ENCODE data around the gene CHAF1A.
A peak's percentile ranks its signal among the peaks of the same experiment; 100 is the strongest.

The CHAF1A gene

DNA sequence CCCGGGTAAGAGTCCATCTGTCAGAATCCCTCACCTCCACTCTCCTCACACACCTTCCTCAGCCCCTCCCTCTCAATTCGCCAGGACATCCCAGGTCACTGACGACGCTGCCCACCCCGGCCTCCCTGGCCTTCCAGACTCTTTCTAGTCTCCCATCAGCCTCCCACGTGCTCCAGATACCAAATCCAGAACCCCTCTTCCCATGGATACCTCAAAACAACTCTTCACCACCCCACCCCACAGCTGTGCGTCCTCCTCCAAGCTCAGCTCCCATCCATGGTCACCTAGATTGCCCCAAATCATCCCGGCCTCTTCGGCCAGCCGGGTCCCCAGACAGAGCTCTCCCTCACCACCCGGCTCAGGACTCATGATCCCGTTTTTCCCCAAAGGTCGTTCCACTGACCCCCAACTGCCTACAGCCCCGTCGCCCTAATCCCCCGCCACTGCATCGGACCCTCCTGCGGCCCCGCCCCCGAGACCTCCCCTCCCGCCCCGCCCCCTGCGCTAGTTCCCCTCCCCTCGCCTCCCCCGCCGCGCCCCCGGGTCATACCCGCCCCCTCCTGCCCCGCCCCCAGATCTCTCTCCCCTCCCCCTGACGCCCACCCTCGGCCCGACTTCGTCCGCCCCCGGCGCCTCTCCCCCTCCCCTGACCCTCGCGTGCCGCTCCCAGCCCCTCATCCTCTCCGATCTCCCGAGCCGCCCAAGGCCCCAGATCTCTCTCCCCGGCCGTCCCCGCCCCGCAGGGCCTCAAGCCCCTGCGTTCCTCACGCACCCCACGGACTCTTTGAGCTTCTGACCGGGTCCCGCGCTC, 54.6 kb downstream of the CHAF1A start:
- Histone ChIP-seq H3K9me3 (ENCODE audit: control insufficient read depth, low read length) (no peaks in the 10 kb centered on the region), H3K27me3 (replicated peaks; ENCODE audit: control insufficient read depth, insufficient read depth, low read length) (no peaks in the 10 kb centered on the region), H3K4me3 (ENCODE audit: low read length) (peak overlapping the region; percentile 99), H3K9ac (ENCODE audit: low read length) (peak overlapping the region; percentile 99), H3K4me1 (ENCODE audit: control insufficient read depth, insufficient read depth, low read length) (peaks cover 33% of the 10 kb centered on the region), H3K36me3 (ENCODE audit: control insufficient read depth, insufficient read depth, low read length, severe bottlenecking) (peaks cover 17% of the 10 kb centered on the region)
- DNase-seq (ENCODE audit: low read depth) = peak; percentile 85

DNA sequence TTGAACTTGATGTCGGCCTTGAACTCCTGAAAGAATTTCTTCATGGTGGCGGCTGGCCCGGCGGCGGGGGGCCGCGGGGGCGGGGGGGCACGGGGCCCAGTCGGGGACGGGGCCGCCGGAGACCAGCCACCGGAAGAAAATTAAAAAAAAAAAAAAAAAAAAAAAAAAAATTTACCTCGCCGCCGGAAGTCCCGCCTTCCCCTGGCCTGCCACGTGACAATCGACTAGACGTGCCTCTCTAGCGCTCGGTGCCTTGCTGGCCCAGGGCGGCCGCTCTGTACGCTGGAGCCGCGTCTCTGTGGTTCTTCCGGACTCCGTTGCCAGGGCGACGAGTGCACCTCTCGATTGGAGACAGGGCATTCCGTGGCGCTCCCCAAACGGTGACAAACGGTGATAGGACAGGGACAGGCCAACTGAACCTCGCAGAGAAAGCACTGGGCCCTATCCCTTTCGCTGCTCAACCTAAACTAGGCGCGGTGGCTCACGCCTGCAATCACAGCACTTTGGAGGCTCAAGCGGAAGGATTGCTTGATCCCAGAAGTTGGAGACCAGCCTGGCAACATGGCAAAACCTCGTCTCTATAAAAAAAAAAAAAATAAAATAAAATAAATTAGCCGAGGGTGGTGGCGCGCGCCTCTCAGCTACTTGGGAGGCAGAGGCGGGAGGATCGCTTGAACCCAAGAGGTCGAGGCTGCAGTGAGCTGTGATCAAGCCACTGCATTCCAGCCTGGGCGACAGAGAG, 55.4 kb downstream of the CHAF1A start, which contains the start of gene UBXN6:
Gene UBXN6, minus strand, starts transcription at position 141 of the 742 bp plus-strand sequence. Its CDS starts 97 bp downstream, at position 44.
- Histone ChIP-seq H3K9me3 (ENCODE audit: control insufficient read depth, low read length) (no peaks in the 10 kb centered on the region), H3K27me3 (replicated peaks; ENCODE audit: control insufficient read depth, insufficient read depth, low read length) (no peaks in the 10 kb centered on the region), H3K4me3 (ENCODE audit: low read length) (peak within 1 kb of the TSS; percentile 99), H3K9ac (ENCODE audit: low read length) (peak within 1 kb of the TSS; percentile 99), H3K36me3 (ENCODE audit: control insufficient read depth, insufficient read depth, low read length, severe bottlenecking) (peaks cover 9% of the 10 kb centered on the region), H3K4me1 (ENCODE audit: control insufficient read depth, insufficient read depth, low read length) (peaks cover 33% of the 10 kb centered on the region)
- peak; percentile 99 for DNase-seq (ENCODE audit: low read depth)

DNA sequence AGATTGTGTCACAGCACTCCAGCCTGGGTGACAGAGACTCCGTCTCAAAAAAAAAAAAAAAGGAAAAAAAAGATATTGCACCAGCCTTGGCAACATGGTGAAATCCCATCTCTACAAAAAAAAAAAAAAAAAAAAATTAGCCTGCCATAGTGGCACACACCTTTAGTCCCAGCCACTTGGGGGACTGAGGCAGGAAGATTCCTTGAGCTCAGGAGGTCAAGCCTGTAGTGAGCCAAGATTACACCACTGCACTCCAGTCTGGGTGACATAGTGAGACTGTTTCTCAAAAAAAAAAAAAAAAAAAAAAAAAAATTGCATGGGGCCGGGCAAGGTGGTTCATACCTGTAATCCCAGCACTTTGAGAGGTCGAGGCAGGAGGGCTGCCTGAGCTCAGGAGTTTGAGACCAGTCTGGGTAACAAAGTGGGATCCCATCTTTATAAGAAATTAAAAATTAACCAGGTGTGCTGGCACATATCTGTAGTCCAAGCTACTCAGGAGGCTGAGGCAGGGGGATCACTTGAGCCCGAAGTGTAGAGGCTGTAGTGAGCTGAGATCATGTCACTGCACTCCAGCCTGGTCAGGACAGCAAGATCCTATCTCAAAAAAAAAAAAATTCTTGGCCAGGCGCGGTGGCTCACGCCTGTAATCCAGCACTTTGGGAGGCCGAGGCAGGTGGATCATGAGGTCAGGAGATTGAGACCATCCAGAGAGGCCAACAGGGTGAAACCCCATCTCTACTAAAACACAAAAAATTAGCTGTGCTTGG, 62.6 kb downstream of the CHAF1A start:
- Histone ChIP-seq H3K9me3 (ENCODE audit: control insufficient read depth, low read length) (no peaks in the 10 kb centered on the region), H3K27me3 (replicated peaks; ENCODE audit: control insufficient read depth, insufficient read depth, low read length) (no peaks in the 10 kb centered on the region), H3K4me3 (ENCODE audit: low read length) (no peak overlapping the region), H3K36me3 (ENCODE audit: control insufficient read depth, insufficient read depth, low read length, severe bottlenecking) (no peaks in the 10 kb centered on the region), H3K4me1 (ENCODE audit: control insufficient read depth, insufficient read depth, low read length) (no peaks in the 10 kb centered on the region), H3K9ac (ENCODE audit: low read length) (no peak overlapping the region)
- DNase-seq (ENCODE audit: low read depth) = no peak

DNA sequence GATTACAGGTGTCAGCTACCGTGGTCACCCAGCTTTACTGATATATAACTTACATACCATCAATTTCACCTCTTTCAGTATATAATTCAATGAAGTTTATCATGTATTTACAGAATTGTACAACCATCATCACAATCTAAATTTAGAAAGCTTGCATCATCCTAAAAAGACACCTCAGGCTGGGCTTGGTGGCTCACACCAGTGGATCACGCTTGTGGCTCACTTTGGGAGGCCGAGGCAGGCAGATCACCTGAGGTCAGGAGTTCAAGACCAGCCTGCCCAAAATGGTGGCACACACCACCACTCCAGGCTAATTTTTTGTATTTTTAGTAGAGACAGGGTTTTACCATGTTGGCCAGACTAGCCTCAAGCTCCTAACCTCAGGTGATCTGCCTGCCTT, 65.4 kb downstream of the CHAF1A start:
- Histone ChIP-seq H3K4me3 (ENCODE audit: low read length) (no peak overlapping the region), H3K9ac (ENCODE audit: low read length) (no peak overlapping the region), H3K36me3 (ENCODE audit: control insufficient read depth, insufficient read depth, low read length, severe bottlenecking) (no peaks in the 10 kb centered on the region), H3K9me3 (ENCODE audit: control insufficient read depth, low read length) (no peaks in the 10 kb centered on the region), H3K4me1 (ENCODE audit: control insufficient read depth, insufficient read depth, low read length) (peaks cover 4% of the 10 kb centered on the region), H3K27me3 (replicated peaks; ENCODE audit: control insufficient read depth, insufficient read depth, low read length) (no peaks in the 10 kb centered on the region)
- no peak for DNase-seq (ENCODE audit: low read depth)

GRCh38 chr19:4471403-4472173, 69.1 kb downstream of the CHAF1A start:
- H3K9me3 ChIP-seq (ENCODE audit: control insufficient read depth, low read length) = no peaks in the 10 kb centered on the region
- peaks cover 15% of the 10 kb centered on the region for H3K4me1 ChIP-seq (ENCODE audit: control insufficient read depth, insufficient read depth, low read length)
- peak overlapping the region; percentile 88 for H3K4me3 ChIP-seq (ENCODE audit: low read length)
- peak overlapping the region; percentile 92 for H3K9ac ChIP-seq (ENCODE audit: low read length)
- H3K27me3 ChIP-seq (replicated peaks; ENCODE audit: control insufficient read depth, insufficient read depth, low read length) = no peaks in the 10 kb centered on the region
- peaks cover 11% of the 10 kb centered on the region for H3K36me3 ChIP-seq (ENCODE audit: control insufficient read depth, insufficient read depth, low read length, severe bottlenecking)
- peak; percentile 100 for DNase-seq (ENCODE audit: low read depth)

GRCh38 chr19:4472174-4472974, 69.9 kb downstream of the CHAF1A start, which contains the start of gene HDGFL2:
Gene HDGFL2 (plus strand): TSS chr19:4472297. CDS start chr19:4472351, 54 bp downstream.
- no peaks in the 10 kb centered on the region for H3K27me3 ChIP-seq (replicated peaks; ENCODE audit: control insufficient read depth, insufficient read depth, low read length)
- peak within 1 kb of the TSS; percentile 88 for H3K4me3 ChIP-seq (ENCODE audit: low read length)
- DNase-seq (ENCODE audit: low read depth) = no peak
- peak within 1 kb of the TSS; percentile 93 for H3K9ac ChIP-seq (ENCODE audit: low read length)
- no peaks in the 10 kb centered on the region for H3K9me3 ChIP-seq (ENCODE audit: control insufficient read depth, low read length)
- peaks cover 15% of the 10 kb centered on the region for H3K4me1 ChIP-seq (ENCODE audit: control insufficient read depth, insufficient read depth, low read length)
- H3K36me3 ChIP-seq (ENCODE audit: control insufficient read depth, insufficient read depth, low read length, severe bottlenecking) = peaks cover 19% of the 10 kb centered on the region

DNA sequence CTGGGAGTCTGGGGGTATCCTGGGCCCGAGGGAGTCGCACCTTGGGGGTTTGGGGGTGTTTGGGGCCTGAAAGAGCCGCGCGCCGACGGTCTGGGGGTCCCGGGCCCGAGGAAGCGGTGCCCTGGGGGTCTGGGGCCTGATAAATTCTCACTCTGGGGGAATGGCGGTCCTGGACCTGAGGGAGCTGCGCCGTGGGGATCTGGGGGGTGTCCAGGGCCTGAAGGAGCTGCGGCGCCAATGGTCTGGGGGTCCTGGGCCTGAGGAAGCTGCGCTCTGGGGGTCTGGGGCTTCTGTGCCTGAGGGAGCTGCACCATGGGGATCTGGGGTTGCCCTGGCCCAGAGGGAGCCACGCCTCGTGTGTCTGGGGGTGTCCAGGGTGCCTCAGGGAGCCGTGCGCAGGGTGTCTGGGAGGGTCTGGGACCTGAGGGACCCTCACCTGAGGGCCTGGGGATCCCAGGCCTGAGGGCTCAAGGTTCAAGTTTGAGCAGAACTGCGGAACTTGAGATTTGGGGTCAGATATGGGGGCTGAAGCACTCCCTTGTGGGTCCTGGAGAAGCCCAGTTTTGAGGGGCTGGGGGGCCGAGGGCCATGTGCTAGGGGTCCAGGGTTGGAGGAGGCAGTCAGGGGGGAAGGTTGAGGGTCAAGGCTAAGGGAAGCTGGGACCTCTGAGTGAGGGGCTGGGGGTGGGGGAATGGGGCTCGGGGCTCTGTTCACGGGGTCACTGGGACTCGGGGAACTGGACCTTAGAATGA, 70.7 kb downstream of the CHAF1A start:
- H3K9ac ChIP-seq (ENCODE audit: low read length) = peak overlapping the region; percentile 93
- H3K27me3 ChIP-seq (replicated peaks; ENCODE audit: control insufficient read depth, insufficient read depth, low read length) = no peaks in the 10 kb centered on the region
- DNase-seq (ENCODE audit: low read depth) = no peak
- peaks cover 22% of the 10 kb centered on the region for H3K36me3 ChIP-seq (ENCODE audit: control insufficient read depth, insufficient read depth, low read length, severe bottlenecking)
- H3K4me1 ChIP-seq (ENCODE audit: control insufficient read depth, insufficient read depth, low read length) = peaks cover 15% of the 10 kb centered on the region
- H3K4me3 ChIP-seq (ENCODE audit: low read length) = peak overlapping the region; percentile 87
- no peaks in the 10 kb centered on the region for H3K9me3 ChIP-seq (ENCODE audit: control insufficient read depth, low read length)

GRCh38 chr19:4473763-4474513, 71.5 kb downstream of the CHAF1A start:
- H3K27me3 ChIP-seq (replicated peaks; ENCODE audit: control insufficient read depth, insufficient read depth, low read length) = no peaks in the 10 kb centered on the region
- DNase-seq (ENCODE audit: low read depth) = peak; percentile 57
- H3K4me3 ChIP-seq (ENCODE audit: low read length) = peak overlapping the region; percentile 87
- peaks cover 15% of the 10 kb centered on the region for H3K4me1 ChIP-seq (ENCODE audit: control insufficient read depth, insufficient read depth, low read length)
- peak overlapping the region; percentile 93 for H3K9ac ChIP-seq (ENCODE audit: low read length)
- peaks cover 28% of the 10 kb centered on the region for H3K36me3 ChIP-seq (ENCODE audit: control insufficient read depth, insufficient read depth, low read length, severe bottlenecking)
- no peaks in the 10 kb centered on the region for H3K9me3 ChIP-seq (ENCODE audit: control insufficient read depth, low read length)

DNA sequence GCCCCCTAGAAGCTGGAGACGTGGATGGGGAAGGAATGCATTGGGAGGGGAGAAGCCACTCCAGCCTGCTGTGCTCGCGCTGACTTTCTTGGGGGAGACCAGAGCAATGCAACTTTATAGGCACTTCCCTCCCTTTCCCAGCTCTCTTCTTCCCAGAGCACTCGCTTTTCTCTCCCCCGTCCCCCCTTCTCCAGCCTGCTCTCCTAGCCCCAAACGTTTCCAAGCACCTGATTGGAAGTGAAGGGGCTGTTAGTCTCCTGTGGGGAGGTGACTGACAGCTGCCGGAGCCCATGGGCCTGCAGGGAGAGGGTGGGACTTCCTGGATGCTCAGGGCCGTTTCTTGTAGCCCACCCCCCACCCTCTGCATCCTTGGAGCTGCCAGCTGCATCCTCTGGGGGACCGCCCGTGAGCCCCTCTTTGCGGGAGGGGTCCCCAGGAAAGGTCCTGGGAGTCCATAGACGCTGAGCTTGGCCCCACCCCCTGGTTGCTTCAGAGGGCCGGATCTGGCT, 72.1 kb downstream of the CHAF1A start:
- Histone ChIP-seq H3K4me1 (ENCODE audit: control insufficient read depth, insufficient read depth, low read length) (peaks cover 15% of the 10 kb centered on the region), H3K27me3 (replicated peaks; ENCODE audit: control insufficient read depth, insufficient read depth, low read length) (no peaks in the 10 kb centered on the region), H3K9me3 (ENCODE audit: control insufficient read depth, low read length) (no peaks in the 10 kb centered on the region), H3K4me3 (ENCODE audit: low read length) (peak overlapping the region; percentile 87), H3K9ac (ENCODE audit: low read length) (peak overlapping the region; percentile 93), H3K36me3 (ENCODE audit: control insufficient read depth, insufficient read depth, low read length, severe bottlenecking) (peaks cover 31% of the 10 kb centered on the region)
- DNase-seq (ENCODE audit: low read depth) = peak; percentile 83

Data from adipocyte (in vitro differentiated cells).